ENCODE data around the gene NPEPPS.
"Not testable (repeated sequence)": the region's sequence is repeated elsewhere in the genome, so short reads cannot be mapped to it uniquely, and the experiment has no call there.

NPEPPS gene, protein sequence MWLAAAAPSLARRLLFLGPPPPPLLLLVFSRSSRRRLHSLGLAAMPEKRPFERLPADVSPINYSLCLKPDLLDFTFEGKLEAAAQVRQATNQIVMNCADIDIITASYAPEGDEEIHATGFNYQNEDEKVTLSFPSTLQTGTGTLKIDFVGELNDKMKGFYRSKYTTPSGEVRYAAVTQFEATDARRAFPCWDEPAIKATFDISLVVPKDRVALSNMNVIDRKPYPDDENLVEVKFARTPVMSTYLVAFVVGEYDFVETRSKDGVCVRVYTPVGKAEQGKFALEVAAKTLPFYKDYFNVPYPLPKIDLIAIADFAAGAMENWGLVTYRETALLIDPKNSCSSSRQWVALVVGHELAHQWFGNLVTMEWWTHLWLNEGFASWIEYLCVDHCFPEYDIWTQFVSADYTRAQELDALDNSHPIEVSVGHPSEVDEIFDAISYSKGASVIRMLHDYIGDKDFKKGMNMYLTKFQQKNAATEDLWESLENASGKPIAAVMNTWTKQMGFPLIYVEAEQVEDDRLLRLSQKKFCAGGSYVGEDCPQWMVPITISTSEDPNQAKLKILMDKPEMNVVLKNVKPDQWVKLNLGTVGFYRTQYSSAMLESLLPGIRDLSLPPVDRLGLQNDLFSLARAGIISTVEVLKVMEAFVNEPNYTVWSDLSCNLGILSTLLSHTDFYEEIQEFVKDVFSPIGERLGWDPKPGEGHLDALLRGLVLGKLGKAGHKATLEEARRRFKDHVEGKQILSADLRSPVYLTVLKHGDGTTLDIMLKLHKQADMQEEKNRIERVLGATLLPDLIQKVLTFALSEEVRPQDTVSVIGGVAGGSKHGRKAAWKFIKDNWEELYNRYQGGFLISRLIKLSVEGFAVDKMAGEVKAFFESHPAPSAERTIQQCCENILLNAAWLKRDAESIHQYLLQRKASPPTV

DNA sequence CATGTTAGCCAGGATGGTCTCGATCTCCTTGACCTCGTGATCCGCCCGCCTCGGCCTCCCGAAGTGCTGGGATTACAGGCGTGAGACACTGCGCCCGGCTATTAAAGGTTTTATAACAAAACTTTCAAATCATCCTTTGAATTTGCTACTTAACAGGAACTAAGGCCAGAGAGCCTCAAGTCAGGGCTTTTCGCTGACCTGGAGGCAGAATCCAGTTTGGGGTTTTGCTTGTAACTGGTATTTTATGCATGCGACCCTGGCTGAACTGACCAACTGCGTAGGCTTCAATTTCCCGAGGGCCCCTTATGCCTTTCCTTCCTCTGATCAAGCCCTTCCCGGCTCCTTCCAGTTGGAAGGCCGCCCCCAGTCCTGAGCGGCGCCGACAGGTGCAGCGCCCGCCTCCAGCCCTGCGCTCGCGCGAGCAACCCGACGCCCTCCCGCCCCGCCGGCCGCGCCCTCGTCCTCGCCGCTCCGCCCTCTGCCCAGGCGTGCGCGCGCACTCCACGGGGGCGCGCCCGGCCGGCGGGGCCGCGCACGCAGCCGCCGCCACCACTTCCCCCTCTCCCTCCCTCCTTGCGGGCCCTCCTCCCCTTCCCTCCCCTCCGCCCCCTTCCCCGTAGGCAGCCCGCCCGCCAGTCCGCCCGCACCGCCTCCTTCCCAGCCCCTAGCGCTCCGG lies at the start of gene NPEPPS:
Gene NPEPPS, plus strand, starts transcription at position 552 of the 676 bp plus-strand sequence. CDS start 193 bp downstream, outside the sequence.
- in situ Hi-C loops (cut with MboI; ENCODE audit: low sequenced_read_pairs): not testable (repeated sequence)

DNA sequence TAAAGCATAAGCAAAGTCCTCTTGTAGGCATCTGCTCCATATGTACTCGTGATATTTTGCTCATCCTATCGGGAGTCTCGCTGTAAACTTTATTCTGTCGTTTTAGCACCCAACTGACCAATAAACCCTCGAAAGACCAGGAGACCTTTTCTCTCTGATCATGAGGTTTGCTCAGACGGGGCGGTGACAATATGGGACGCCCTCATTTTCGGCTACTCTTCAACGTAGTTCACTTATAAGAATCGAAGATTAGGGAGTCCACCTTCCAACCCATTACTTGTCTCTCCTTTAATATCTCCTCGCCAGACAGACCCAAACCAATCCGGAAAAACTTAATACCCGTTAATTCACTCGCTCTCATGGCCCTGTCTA lies 39.1 kb upstream of the NPEPPS start:
- in situ Hi-C loops (cut with MboI; ENCODE audit: low sequenced_read_pairs): not testable (repeated sequence)

DNA sequence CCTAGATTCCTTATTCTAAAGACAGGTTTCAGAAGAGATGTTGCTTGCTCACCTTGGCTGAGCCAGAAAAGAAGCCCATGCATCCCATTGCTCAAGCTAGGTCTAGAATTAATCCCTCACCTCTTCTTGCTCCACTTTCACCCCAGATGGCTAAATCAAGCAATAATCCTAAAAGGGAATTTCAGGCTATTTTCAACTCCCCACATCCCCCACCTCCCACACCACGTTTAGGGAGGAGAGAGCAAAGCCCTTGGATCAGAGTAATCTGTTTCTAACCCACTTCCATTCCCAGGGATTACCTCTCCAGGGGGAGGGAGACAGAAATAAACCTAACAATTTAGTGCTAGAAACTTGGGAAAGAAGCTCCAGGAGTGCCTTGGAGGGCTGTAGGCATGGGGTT lies 31.8 kb upstream of the NPEPPS start:
- in situ Hi-C loops (cut with MboI; ENCODE audit: low sequenced_read_pairs): not testable (repeated sequence)

DNA sequence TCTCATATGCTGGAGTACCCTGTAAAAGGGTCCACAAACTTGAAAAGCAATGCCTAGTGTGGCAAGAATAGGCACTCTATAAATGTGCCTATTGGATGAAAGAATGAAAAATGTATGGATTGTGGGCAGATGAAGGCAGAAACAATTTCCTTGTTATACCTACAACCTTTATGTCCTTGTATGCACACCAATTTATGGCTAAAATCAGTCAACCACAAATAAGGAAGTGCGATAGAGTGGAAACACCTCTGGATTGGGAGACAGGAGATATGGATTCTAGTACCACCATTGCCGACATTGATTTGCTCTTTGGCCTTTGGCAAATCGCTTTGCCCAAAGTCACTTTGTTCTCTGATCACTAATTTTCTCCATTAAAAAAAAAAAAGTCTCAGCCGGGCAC lies 31.4 kb upstream of the NPEPPS start:
- in situ Hi-C loops (cut with MboI; ENCODE audit: low sequenced_read_pairs): not testable (repeated sequence)

DNA sequence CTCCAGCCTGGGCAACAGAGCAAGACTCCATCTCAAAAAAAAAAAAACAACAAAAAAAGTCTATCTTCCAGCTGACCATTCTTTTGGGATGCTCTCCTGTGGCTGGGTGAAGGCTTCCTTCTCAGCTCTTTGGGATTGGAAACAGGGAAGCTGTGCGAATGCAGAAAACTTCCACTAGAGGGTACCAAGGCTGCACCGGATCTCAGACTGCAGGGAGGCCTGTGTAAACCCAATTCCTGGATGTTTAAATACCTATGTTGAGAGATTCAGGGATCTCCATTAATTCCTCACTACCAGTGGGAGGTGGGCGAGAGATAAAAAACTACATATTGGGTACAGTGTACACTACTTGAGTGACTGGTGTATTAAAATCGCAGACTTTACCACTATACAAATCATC lies 30.3 kb upstream of the NPEPPS start:
- in situ Hi-C loops (cut with MboI; ENCODE audit: low sequenced_read_pairs): not testable (repeated sequence)

DNA sequence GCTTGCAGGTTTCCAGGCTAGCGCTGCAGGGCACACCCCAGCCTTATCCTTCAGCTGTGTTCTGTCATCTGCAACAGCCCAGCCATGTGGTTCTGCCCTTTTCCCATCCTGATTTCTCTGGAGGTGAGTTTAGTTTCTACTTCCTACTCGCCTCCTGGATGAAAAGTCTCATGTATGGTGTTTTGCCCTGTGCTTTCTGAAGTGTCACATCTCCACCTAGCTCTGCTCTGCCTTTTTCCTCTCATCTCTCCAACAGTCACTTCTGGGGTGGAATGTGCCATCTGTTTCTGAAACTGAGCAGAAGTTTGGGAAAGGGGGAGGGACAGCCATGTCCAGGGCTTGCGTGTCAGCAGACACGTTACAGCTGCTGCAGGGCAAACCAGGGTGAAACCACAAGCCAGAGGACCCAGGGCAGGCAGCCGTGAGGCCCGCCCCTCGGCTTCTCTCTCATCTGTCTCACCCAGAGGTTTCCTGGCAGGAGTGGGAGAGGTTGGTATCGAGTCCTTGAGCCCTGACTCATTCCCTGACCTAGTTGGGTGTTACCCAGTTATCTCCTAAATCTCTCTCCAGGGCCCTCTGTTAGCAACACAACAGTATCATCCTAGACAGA lies 28.7 kb upstream of the NPEPPS start:
- in situ Hi-C loops (cut with MboI; ENCODE audit: low sequenced_read_pairs): not testable (repeated sequence)

DNA sequence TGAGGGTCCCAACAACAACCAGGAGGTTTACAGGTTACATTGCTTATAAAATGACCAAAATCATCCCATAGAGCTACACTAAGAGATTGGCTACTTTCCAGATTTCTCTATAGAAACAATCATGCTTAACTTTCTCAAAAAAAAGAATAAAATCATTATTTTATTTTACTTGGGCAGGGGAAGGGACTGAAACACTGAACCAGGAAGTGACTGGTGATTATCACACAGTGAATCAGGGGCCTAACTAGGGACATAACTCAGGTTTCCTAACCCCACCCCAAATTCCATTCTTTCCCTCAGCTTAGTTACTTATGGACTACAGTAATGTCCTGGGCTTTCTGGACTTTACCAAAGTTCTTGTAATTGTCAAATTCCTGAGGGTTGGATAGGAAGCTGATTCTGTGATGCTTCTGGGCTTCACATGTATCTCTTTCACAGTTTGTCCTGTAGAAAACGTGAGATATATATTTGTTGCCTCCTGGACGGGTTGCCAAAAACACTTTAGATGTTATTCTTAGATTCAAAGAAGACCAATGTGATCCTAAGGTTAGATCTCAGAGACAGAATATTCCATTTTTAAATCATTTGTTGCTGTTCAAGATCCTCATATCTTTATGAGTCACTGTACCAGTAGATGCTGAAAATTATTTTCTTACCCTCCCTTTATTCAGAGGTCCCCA lies 28.0 kb upstream of the NPEPPS start:
- in situ Hi-C loops (cut with MboI; ENCODE audit: low sequenced_read_pairs): not testable (repeated sequence)

DNA sequence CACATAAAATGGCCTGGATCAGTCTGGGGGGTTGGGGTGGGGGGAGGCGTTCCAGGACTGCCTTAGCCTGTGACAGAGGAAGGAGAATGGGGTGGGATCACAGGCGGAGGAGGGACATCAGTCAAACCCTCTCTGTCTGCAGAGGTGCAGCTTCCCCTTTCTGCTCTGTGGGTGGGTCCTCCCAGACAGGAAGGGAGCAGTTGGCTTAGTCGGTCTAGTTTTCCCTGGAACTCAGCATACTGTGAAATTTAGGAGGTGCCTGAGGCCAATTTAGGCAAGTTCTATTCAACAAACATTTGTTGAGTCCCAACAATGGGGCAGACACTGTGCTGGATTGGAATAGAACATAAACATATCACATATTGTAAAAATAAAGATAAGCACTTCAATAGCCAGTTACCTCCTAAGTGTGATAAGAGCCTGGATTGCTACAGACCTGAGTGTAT lies 19.2 kb upstream of the NPEPPS start:
- in situ Hi-C loops (cut with MboI; ENCODE audit: low sequenced_read_pairs): not testable (repeated sequence)

DNA sequence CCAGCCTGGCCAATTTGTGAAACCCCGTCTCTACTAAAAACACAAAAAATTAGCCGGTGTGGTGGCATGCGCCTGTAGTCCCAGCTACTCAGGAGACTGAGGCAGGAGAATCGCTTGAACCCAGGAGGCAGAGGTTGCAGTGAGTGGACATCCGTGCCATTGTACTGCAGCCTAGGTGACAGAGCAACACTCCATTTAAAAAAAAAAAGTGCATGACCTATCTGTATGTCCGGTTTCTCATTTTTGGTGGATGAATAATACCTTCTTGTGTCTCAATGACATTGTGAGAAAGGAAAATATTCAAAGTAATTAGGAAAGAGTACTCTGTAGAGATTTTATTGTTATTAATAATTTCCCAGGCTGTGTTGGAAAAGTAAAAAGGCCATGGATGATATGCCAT lies 17.6 kb upstream of the NPEPPS start:
- in situ Hi-C loops (cut with MboI; ENCODE audit: low sequenced_read_pairs): not testable (repeated sequence)

DNA sequence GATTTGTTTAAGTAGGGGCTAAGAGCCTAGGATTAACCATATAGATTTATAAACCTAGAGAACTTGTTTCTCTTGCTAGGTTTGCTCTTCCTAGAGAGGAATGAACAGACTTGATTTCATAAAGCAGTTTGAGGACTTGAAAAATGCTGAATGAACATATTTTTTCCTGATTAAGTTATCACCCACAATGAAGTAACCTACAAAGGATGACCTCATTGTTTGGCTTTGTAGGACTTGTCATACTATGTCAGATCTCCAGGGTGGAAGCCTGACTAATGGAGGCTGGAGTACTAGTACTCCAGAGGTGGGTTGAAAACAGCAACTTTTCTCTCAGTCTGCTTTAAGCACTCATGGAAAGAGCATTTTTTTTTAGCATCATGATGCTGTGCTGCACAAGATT lies 12.0 kb upstream of the NPEPPS start:
- in situ Hi-C loops (cut with MboI; ENCODE audit: low sequenced_read_pairs): not testable (repeated sequence)

DNA sequence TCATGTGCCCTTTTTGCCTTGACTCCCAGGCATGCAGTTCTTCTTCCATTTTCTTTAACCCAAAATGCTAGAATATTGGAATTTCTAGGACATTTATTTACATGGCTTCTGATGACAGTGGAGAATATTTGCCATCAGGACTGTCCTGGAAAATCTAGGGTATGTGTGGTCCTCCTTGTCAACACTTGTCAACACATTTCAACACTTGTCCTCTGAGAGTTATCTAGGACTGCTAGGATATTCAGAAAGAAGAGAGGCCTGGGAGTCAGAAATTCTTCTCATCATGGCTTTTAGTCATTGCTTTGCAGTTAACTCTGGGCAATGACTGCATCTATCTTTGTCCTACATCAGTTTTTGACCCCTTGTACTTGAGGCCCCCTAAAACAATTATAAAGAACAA lies 11.5 kb upstream of the NPEPPS start:
- in situ Hi-C loops (cut with MboI; ENCODE audit: low sequenced_read_pairs): not testable (repeated sequence)

DNA sequence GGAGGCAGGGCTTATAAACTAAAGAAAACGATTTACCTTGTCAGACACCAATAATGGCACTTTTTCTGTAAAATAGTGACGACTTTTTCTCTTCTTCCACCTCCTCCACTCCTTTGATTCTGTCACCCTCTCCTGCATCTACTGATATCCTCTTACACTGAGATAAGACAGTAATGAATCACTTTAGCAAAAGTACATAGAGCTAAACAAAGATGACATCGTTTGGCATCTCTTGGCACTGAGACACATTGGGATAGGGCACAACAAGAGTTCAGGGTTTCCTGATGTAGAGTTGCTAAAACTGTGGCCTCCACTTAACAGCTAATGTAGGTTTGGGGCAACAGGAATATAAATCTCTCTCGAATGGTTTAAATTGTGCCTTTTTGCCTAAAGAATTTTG lies 10.6 kb upstream of the NPEPPS start:
- in situ Hi-C loops (cut with MboI; ENCODE audit: low sequenced_read_pairs): not testable (repeated sequence)

DNA sequence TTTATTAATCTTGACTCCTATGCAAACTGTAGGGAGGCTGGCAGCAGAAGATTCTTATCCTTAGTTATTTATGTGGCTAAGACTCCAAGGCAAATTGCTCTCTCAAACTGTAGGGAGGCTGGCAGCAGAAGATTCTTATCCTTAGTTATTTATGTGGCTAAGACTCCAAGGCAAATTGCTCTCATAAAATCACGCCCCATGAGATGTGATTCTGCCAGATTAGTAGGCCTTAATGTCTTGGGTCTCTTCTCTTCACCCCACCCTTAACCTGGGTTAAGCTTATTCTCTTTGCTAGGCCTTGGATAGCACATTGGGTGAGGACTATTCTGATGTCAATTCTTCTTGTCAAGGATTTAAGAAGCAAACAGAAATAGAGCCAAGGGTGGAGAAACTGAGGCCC lies 9.5 kb upstream of the NPEPPS start:
- in situ Hi-C loops (cut with MboI; ENCODE audit: low sequenced_read_pairs): not testable (repeated sequence)

DNA sequence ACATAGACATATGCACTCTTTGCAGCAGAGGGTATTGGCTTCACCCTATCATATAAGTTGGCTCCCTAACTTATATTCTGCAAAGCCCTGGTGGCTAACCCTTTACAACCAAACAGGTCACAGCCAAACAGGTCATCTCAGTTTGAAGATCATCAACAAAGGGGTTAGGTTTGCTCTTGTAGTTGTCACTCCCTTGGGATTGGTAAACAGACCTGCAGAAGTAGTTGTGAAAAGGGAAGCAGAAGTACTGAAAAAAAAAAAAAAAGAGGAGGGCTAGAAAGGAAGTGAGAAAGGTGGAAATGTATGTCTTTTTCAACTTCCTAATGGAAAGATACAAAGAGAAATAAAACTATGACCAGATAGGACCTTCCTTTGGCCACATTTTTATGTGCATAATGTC lies 8.6 kb upstream of the NPEPPS start:
- in situ Hi-C loops (cut with MboI; ENCODE audit: low sequenced_read_pairs): not testable (repeated sequence)

DNA sequence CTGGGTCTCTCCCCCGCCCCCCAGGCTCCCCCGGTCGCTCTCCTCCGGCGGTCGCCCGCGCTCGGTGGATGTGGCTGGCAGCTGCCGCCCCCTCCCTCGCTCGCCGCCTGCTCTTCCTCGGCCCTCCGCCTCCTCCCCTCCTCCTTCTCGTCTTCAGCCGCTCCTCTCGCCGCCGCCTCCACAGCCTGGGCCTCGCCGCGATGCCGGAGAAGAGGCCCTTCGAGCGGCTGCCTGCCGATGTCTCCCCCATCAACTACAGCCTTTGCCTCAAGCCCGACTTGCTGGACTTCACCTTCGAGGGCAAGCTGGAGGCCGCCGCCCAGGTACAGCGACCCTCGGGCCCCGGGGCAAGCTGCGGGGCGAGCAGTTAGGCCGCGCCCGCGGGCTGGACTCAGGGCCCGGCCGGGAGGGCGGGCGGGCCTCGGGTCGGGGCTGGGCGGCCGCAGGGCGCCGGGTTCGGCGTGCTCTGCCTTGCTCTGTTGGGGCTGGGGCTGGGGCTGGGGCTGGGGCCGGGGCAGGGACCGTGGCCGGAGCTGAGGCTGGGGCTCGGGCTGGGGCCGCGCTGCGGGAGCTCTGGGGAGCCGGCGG lies 419 bp downstream of the NPEPPS start:
- in situ Hi-C loops (cut with MboI; ENCODE audit: low sequenced_read_pairs): not testable (repeated sequence)

DNA sequence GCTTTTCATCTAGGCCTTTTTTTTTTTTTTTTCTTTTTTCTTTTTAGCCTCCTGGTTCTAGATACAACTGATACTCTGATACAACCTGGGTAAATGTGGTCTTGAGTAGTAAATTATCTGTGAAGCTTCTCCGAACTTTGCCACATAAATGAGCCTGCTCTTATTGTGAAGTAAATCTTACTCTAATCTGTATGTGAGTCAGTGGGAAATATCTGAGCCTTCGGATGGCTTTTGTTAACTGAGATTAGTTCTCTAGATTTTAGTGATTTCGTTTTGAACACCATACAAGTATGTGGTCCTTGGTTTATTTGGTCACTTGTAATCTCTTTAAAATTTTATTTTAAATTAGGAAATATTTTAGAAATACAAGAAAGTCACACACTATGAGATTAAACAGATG lies 8.2 kb downstream of the NPEPPS start:
- in situ Hi-C loops (cut with MboI; ENCODE audit: low sequenced_read_pairs): not testable (repeated sequence)

DNA sequence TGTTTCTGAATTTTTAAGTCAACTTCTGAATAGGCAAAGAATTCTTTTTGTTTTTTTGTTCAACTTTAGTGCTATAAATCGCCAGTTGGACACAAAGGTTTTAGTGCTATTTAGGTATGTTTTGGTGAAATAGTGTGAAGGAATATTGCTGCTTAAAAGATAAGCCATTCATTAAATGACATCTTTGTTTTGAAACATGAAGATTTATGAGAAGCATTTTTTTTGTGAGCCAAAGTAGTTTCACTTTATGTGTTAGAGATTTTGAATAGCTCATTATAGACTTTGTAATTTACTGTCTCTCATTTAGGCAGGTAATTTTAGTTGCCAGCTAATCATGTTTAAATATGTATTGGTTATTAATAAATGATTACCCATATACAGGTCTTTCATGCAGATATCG lies 10.8 kb downstream of the NPEPPS start:
- in situ Hi-C loops (cut with MboI; ENCODE audit: low sequenced_read_pairs): not testable (repeated sequence)

DNA sequence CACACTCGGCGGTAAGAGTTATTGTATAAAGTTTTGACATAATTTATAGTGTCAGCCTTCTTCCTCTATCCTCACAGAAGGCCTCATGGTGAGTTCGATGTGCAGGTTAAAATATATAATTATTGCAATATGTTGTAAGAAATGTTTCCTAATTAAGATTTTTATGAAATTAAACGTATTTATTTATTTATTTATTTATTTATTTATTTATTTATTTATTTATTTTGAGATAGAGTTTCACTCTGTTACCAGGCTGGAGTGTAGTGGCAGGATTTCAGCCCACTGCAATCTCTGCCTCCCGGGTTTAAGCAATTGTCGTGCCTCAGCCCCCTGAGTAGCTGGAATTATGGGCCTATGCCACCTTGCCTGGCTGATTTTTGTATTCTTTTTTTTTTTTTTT lies 13.4 kb downstream of the NPEPPS start:
- in situ Hi-C loops (cut with MboI; ENCODE audit: low sequenced_read_pairs): not testable (repeated sequence)

DNA sequence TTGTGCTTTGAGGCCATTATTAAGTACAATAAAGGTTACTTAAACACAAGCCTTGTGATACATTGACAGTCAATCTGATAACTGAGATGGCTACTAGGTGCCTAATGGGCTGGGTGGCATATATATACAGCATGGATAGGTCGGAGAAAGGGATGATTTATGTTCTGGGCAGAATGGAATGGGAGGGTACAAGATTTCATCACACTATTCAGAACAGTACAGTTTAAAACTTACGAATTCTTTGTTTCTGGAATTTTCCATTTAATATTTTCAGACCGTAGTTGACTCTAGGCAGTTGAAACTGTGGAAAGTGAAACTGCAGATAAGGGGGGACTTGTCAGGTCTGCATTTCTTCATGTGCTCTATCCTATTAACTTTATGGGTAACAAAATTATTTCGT lies 23.8 kb downstream of the NPEPPS start:
- in situ Hi-C loops (cut with MboI; ENCODE audit: low sequenced_read_pairs): not testable (repeated sequence)

DNA sequence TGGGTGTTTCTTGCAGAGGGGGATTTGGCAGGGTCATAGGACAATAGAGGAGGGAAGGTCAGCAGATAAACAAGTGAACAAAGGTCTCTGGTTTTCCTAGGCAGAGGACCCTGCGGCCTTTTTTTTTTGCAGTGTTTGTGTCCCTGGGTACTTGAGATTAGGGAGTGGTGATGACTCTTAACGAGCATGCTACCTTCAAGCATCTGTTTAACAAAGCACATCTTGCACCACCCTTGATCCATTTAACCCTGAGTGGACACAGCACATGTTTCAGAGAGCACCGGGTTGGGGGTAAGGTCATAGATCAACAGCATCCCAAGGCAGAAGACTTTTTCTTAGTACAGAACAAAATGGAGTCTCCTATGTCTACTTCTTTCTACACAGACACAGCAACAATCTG lies 25.2 kb downstream of the NPEPPS start:
- in situ Hi-C loops (cut with MboI; ENCODE audit: low sequenced_read_pairs): not testable (repeated sequence)

Data from hTERT RPE-1 (cell line).